HG02943 (cell line): Measurements from ENCODE around the gene SCAND1.

Source experiments
- ATAC-seq: cut with Tn5 transposase; IDR thresholded peaks from one replicate; pipeline ENCODE4 v1.9.1; 2021; ENCODE audit warnings: mild to moderate bottlenecking, low read depth, moderate library complexity; ENCODE audit not compliant: unreplicated experiment

Gene SCAND1

GRCh38 chr20:35908007-35908406 is 46.3 kb downstream of the SCAND1 start:
- ATAC-seq: no peak

DNA sequence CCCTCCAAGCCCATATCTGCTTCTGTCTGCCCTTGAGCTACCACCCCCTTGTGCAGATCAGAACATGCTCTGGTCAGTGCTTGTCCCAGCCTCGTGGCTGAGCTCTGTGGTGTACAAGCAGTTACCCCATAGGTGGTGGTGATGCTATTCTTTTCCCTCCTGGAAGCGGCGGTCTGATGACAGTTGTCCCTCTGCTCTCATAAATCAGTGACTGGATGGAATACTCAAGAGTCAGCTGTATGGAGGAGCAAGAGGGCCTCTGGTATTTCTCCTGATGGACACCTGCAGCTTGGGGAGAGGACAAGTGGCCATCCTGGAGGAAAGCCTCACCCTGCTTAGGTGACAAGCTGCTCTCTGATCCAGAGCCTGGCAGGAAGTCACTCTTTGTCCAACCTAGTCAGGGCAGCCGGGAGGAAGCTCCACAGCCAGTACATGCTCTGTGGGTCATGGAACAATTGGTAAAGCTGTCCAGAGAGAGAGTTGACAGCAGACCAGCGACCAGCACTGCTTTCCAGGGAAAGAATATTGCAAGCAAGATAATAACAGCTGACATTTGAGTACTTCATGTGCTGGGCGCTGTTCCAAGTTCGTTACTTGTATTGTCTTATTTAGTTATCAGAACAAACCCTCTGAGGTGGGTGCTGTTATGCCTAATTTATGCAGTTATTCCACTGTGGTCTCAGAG is 47.1 kb downstream of the SCAND1 start:
- ATAC-seq: no peak

DNA sequence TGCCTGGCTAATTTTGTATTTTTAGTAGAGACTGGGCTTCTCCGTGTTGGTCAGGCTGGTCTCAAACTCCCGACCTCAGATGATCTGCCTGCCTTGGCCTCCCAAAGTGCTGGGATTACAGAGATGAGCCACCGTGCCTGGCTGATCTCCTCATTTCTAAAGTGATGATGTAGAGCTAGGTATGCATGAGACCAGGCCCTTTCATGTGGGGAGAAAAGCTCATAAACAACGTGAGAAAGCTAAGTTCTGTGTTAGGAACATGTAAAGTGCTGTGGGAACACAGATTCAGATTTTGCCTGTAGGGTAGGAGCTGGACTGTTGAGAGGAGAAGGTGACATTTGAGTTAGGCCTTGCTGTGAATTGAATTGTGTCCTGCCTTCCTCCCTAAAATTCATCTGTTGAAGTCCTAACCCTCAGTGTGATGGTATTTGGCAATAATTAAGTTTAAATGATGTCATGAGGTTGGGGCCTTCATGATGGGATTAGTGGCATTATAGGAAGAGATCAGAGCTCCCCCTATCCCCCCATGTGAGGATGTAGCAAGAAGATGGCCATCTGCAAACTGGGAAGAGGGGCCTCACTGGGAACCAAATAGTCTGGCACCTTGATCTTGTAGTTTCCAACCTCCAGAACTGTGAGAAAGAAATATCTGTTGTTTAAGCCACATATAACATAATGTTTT is 49.2 kb downstream of the SCAND1 start:
- ATAC-seq: no peak

- no peak for ATAC-seq
These were observed 50.5 kb downstream of the SCAND1 start for GRCh38 chr20:35903843-35904242.
